Keratinocyte (primary cell): ENCODE measurements around the gene IRF4. TPM values are rescaled to one million over a fixed set of nuclear protein-coding genes. Genes with fewer than 3 reads are reported as not detected.
"Not testable (repeated sequence)": the region's sequence is repeated elsewhere in the genome, so short reads cannot be mapped to it uniquely, and the experiment has no call there.

Experiments
- DNase-seq: peaks from one replicate; pipeline ENCODE4 v3.0.0-alpha.2; 2011; ENCODE audit warnings: low read depth, missing footprints, low spot score
- FAIRE-seq: peaks from 2 replicates; lab custom pipeline; 2011; peaks lifted over from hg19 to GRCh38; lab: Jason Lieb, UNC
- H2AFZ ChIP-seq: 2 replicates; pipeline ENCODE4 v1.6.0; 2012; ENCODE audit warnings: low read length, control low read depth, inconsistent platforms; ENCODE audit not compliant: control insufficient read depth
- H3K27ac ChIP-seq: 2 replicates; pipeline ENCODE4 v1.5.1; 2011; ENCODE audit warnings: low read length; ENCODE audit not compliant: control insufficient read depth, insufficient read depth
- H3K27me3 ChIP-seq: 3 replicates; pipeline ENCODE4 v1.6.0; 2011; ENCODE audit warnings: low read length; ENCODE audit not compliant: control insufficient read depth, insufficient read depth; ENCODE audit errors: extremely low read depth
- H3K36me3 ChIP-seq, 2 experiments: 2 replicates in 1 of 2; 3 replicates in 1 of 2; pipeline ENCODE4 v1.5.1; 2011; ENCODE audit warnings: low read length in 2 of 2, mild to moderate bottlenecking in 1 of 2; ENCODE audit not compliant: control insufficient read depth in 2 of 2, insufficient read depth in 2 of 2; ENCODE audit errors: extremely low read depth in 1 of 2
- H3K4me1 ChIP-seq: 3 replicates; pipeline ENCODE4 v1.5.1; 2011; ENCODE audit warnings: low read length; ENCODE audit not compliant: control insufficient read depth, insufficient read depth; ENCODE audit errors: extremely low read depth
- H3K4me2 ChIP-seq: 3 replicates; pipeline ENCODE4 v1.6.0; 2011; ENCODE audit warnings: low read depth, low read length; ENCODE audit not compliant: control insufficient read depth, insufficient read depth; ENCODE audit errors: extremely low read depth
- H3K4me3 ChIP-seq, 3 experiments: fragments of 200-600 bp in 1 of 3; sonication (generic) in 1 of 3; 2 replicates in 2 of 3; 3 replicates in 1 of 3; pipeline ENCODE4 v1.5.1; 2011 to 2016; ENCODE audit warnings: low read length in 3 of 3, mild to moderate bottlenecking in 3 of 3, control low read depth in 2 of 3, inconsistent platforms in 1 of 3, low read depth in 1 of 3, mixed read lengths in 1 of 3, mixed run types in 1 of 3, moderate library complexity in 1 of 3; ENCODE audit not compliant: control insufficient read depth in 2 of 3, insufficient read depth in 2 of 3; ENCODE audit errors: extremely low read depth in 1 of 3
- H3K79me2 ChIP-seq: 2 replicates; pipeline ENCODE4 v1.6.0; 2012; ENCODE audit warnings: low read length; ENCODE audit not compliant: control insufficient read depth, insufficient read depth
- H3K9ac ChIP-seq: 3 replicates; pipeline ENCODE4 v1.6.0; 2011; ENCODE audit warnings: low read length; ENCODE audit not compliant: control insufficient read depth, insufficient read depth; ENCODE audit errors: extremely low read depth
- H3K9me1 ChIP-seq: 3 replicates; pipeline ENCODE4 v1.6.0; 2011; ENCODE audit warnings: low read length; ENCODE audit not compliant: control insufficient read depth, insufficient read depth; ENCODE audit errors: extremely low read depth
- H3K9me3 ChIP-seq: 2 replicates; pipeline ENCODE4 v1.5.1; 2012; ENCODE audit warnings: low read depth, low read length; ENCODE audit not compliant: control insufficient read depth
- H4K20me1 ChIP-seq: 3 replicates; pipeline ENCODE4 v1.6.0; 2011; ENCODE audit warnings: low read length; ENCODE audit not compliant: control insufficient read depth, insufficient read depth; ENCODE audit errors: extremely low read depth
- CTCF ChIP-seq, 3 experiments: IDR thresholded peaks in 1 of 3; conservative IDR thresholded peaks in 1 of 3; optimal IDR thresholded peaks in 1 of 3; 2 replicates in 2 of 3; 3 replicates in 1 of 3; pipeline versions ENCODE3 to v1.5.1; 2011; ENCODE audit warnings: low read length in 3 of 3, mild to moderate bottlenecking in 3 of 3, moderate library complexity in 2 of 3, control low read depth in 1 of 3, inconsistent platforms in 1 of 3; ENCODE audit not compliant: insufficient read depth in 2 of 3; ENCODE audit errors: extremely low read depth in 1 of 3
- EZH2 ChIP-seq: IDR thresholded peaks from one replicate; pipeline ENCODE4 v1.6.1; 2012; ENCODE audit warnings: inconsistent platforms, mild to moderate bottlenecking, low read length, moderate library complexity
- dilution Hi-C: fragments of 300-500 bp; cut with MboI; formaldehyde crosslinking; loops from one replicate; pipeline ENCODE4 v1.7.0; 2020; ENCODE audit warnings: low sequenced_read_pairs; ENCODE audit not compliant: extremely low pct_ligation_motif_present
- polyA plus RNA-seq, 5 experiments: library from polyadenylated mRNA; depleted of rRNA in 3 of 5; stranded (reverse) in 3 of 5; stranded (forward) in 1 of 5; unstranded in 1 of 5; fragments of >200 nt; gene quantifications; 1 replicate in 1 of 5; 2 replicates in 3 of 5; 3 replicates in 1 of 5; pipeline versions ENCODE4 v1.2.1 to v1.2.3, GENCODE V29; 2011 to 2012; ENCODE audit warnings: missing spikeins in 2 of 5, low read depth in 1 of 5, low replicate concordance in 1 of 5

The IRF4 gene
- polyA plus RNA-seq, 1 donor (not counting 4 experiments of a cell fraction or from before 2014, with no cell fraction given), result 0.12 TPM

GRCh38 chr6:376827-377640 is 14.5 kb upstream of the IRF4 start:
- no peaks in the 10 kb centered on the region for H3K4me1 ChIP-seq
- no peak overlapping the region for H3K4me2 ChIP-seq
- H2AFZ ChIP-seq, result no peak overlapping the region
- FAIRE-seq, result no peak
- H3K79me2 ChIP-seq, result no peaks in the 10 kb centered on the region
- H4K20me1 ChIP-seq, result no peaks in the 10 kb centered on the region
- H3K9me1 ChIP-seq, result no peaks in the 10 kb centered on the region
- H3K27me3 ChIP-seq, result peaks cover 19% of the 10 kb centered on the region
- dilution Hi-C loops, result no loop called here
- H3K36me3 ChIP-seq, result no peaks in the 10 kb centered on the region
- H3K27ac ChIP-seq, result no peak overlapping the region
- no peak for TF ChIP-seq EZH2
- no peak for TF ChIP-seq CTCF (optimal IDR thresholded peaks at IDR 0.05 in 1 of 3, IDR thresholded peaks at IDR 0.05 in 1 of 3, conservative IDR thresholded peaks at IDR 0.05 in 1 of 3; ENCODE audit: extremely low read depth in 1 of 3, insufficient read depth in 2 of 3, low read length in 3 of 3)
- no peak for DNase-seq
- H3K4me3 ChIP-seq, result no peak overlapping the region
- H3K9ac ChIP-seq, result no peak overlapping the region
- H3K9me3 ChIP-seq, result peaks cover 8% of the 10 kb centered on the region

GRCh38 chr6:377641-378020 is 13.9 kb upstream of the IRF4 start:
- H3K4me1 ChIP-seq, H3K9me3 ChIP-seq, dilution Hi-C loops, H3K4me3 ChIP-seq, H3K36me3 ChIP-seq, H3K4me2 ChIP-seq, H4K20me1 ChIP-seq, H3K9ac ChIP-seq, FAIRE-seq, H3K9me1 ChIP-seq, H2AFZ ChIP-seq, H3K79me2 ChIP-seq, DNase-seq, H3K27ac ChIP-seq: not testable (repeated sequence)
- peaks cover 19% of the 10 kb centered on the region for H3K27me3 ChIP-seq
